Cardiac fibroblast (primary cell): ENCODE results near the gene CAMSAP2.

Experiments used
- DNase-seq, 2 donors: peaks; one replicate each; pipeline versions ENCODE4 v3.0.0 to v3.0.0-alpha.2; 2010; ENCODE audit warnings: low read depth in 2 of 2
- H3K4me3 ChIP-seq, 2 donors: replicated peaks in 1 of 2; 1 replicate in 1 of 2; 2 replicates in 1 of 2; pipeline ENCODE4 v1.5.1; 2011; ENCODE audit warnings: low read depth in 2 of 2, low read length in 2 of 2, mild to moderate bottlenecking in 2 of 2, moderate library complexity in 1 of 2
- CTCF ChIP-seq: IDR thresholded peaks from one replicate; pipeline ENCODE4 v1.5.1; 2011; ENCODE audit warnings: low read depth, mild to moderate bottlenecking, low read length, inconsistent platforms

CAMSAP2 gene

GRCh38 chr1:200771625-200772555 lies 33.2 kb downstream of the CAMSAP2 start:
- DNase-seq: peak in 1 of 2 donors; percentile 25
- H3K4me3 ChIP-seq: no peak overlapping the region
- no peak for TF ChIP-seq CTCF

GRCh38 chr1:200774311-200774710 lies 35.6 kb downstream of the CAMSAP2 start:
- H3K4me3 ChIP-seq: no peak overlapping the region
- DNase-seq: peak in 1 of 2 donors; percentile 22
- TF ChIP-seq CTCF: no peak

GRCh38 chr1:200774735-200775444 lies 36.2 kb downstream of the CAMSAP2 start:
- TF ChIP-seq CTCF: no peak
- DNase-seq: peak; percentile 28 to 43

GRCh38 chr1:200775850-200776249 lies 37.2 kb downstream of the CAMSAP2 start:
- H3K4me3 ChIP-seq: no peak overlapping the region
- no peak for TF ChIP-seq CTCF
- DNase-seq: peak; percentile 33 to 48

More at GRCh38 chr1:200774735-200775444, 36.2 kb downstream of the CAMSAP2 start:
- no peak overlapping the region for H3K4me3 ChIP-seq

- DNase-seq: peak in 1 of 2 donors; percentile 51
- TF ChIP-seq CTCF: no peak
- H3K4me3 ChIP-seq: no peak overlapping the region
Measured at GRCh38 chr1:200776949-200777348, 38.3 kb downstream of the CAMSAP2 start.

GRCh38 chr1:200778766-200779165 lies 40.1 kb downstream of the CAMSAP2 start:
- peak in 1 of 2 donors; percentile 22 for DNase-seq
- no peak overlapping the region for H3K4me3 ChIP-seq
- TF ChIP-seq CTCF: no peak
